HEK293 (cell line): Measurements from ENCODE around the gene MED10.

Source experiments
- IKZF3 ChIP-seq: fragments of 450-650 bp; IDR thresholded peaks from 2 replicates; pipeline ENCODE4 v1.5.0; 2018; ENCODE audit warnings: missing biosample characterization, mild to moderate bottlenecking, missing genetic modification characterization, moderate library complexity
- YY1 ChIP-seq: fragments of 450-650 bp; formaldehyde crosslinking; IDR thresholded peaks from 2 replicates; pipeline ENCODE4 v1.5.1; 2018; ENCODE audit warnings: missing biosample characterization, missing genetic modification characterization
- TF ChIP-seq, protein P1 (sequence below): fragments of 450-650 bp; formaldehyde crosslinking; IDR thresholded peaks from 2 replicates; pipeline ENCODE4 v1.5.1; 2016; ENCODE audit warnings: missing biosample characterization, missing genetic modification characterization

DNA sequence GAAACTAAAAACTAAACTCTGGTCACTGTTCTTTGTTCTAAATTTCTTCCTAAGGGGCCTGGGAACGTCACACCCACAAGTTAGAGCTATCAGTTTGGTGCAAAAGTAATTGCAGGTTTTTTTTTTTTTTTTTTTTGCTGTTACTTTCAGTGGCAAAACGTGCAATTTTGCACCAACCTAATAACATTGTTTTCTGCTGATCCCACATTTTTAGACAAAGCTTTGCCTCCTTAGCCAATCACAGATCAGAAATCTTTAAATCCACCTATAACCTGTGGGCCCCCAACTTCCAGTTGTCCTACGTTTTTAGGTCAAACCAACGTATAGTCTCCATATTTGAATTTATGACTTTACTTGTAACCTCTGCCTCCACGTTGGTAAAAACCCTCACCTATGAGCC lies 11.1 kb upstream of the MED10 start:
- TF ChIP-seq YY1 (tag by site-specific recombination) (no peak), IKZF3 (tag by site-specific recombination) (no peak)
- TF ChIP-seq, protein P1, sequence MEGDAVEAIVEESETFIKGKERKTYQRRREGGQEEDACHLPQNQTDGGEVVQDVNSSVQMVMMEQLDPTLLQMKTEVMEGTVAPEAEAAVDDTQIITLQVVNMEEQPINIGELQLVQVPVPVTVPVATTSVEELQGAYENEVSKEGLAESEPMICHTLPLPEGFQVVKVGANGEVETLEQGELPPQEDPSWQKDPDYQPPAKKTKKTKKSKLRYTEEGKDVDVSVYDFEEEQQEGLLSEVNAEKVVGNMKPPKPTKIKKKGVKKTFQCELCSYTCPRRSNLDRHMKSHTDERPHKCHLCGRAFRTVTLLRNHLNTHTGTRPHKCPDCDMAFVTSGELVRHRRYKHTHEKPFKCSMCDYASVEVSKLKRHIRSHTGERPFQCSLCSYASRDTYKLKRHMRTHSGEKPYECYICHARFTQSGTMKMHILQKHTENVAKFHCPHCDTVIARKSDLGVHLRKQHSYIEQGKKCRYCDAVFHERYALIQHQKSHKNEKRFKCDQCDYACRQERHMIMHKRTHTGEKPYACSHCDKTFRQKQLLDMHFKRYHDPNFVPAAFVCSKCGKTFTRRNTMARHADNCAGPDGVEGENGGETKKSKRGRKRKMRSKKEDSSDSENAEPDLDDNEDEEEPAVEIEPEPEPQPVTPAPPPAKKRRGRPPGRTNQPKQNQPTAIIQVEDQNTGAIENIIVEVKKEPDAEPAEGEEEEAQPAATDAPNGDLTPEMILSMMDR (tag by site-specific recombination), result no peak
